Neural cell (in vitro differentiated cells): ENCODE data around the gene ENTREP1. TPM values are rescaled to one million over a fixed set of nuclear protein-coding genes. Genes with fewer than 3 reads are reported as not detected.

ENCODE experiments used
- H2AFZ ChIP-seq: fragments of 200-600, 300-800 bp; sonication (generic), shearing (Covaris generic); 2 replicates; pipeline ENCODE4 v1.6.0; 2014; ENCODE audit warnings: low read depth, mild to moderate bottlenecking, antibody characterized with exemption, low read length, moderate library complexity
- H3F3A ChIP-seq: fragments of 200-600 bp; shearing (Covaris generic); 2 replicates; pipeline ENCODE4 v1.6.1; 2016; ENCODE audit warnings: mild to moderate bottlenecking, moderate library complexity, mixed read lengths, antibody characterized with exemption, low read length; ENCODE audit not compliant: insufficient read depth, poor library complexity, severe bottlenecking
- H3K27ac ChIP-seq: fragments of 200-600, 300-800 bp; sonication (generic), shearing (Covaris generic); 2 replicates; pipeline ENCODE4 v1.5.1; 2014; ENCODE audit warnings: mild to moderate bottlenecking, low read length, moderate library complexity
- H3K27me3 ChIP-seq: fragments of 300-800, 200-600 bp; sonication (generic), shearing (Covaris generic); 2 replicates; pipeline ENCODE4 v1.6.0; 2014; ENCODE audit warnings: mild to moderate bottlenecking, low read depth, low read length, moderate library complexity; ENCODE audit not compliant: insufficient read depth
- H3K36me3 ChIP-seq: fragments of 300-800, 200-600 bp; sonication (generic), shearing (Covaris generic); 2 replicates; pipeline ENCODE4 v1.5.1; 2014; ENCODE audit warnings: mild to moderate bottlenecking, antibody characterized with exemption, low read length, moderate library complexity; ENCODE audit not compliant: insufficient read depth
- H3K4me2 ChIP-seq: fragments of 300-800, 200-600 bp; sonication (generic), shearing (Covaris generic); 2 replicates; pipeline ENCODE4 v1.6.0; 2014; ENCODE audit warnings: mild to moderate bottlenecking, low read length
- H3K4me3 ChIP-seq: fragments of 300-800, 200-600 bp; sonication (generic), shearing (Covaris generic); 2 replicates; pipeline ENCODE4 v1.5.1; 2014; ENCODE audit warnings: mild to moderate bottlenecking, low read length, moderate library complexity
- H3K79me2 ChIP-seq: fragments of 200-600 bp; shearing (Covaris generic); replicated peaks from 2 replicates; pipeline ENCODE4 v1.6.0; 2014; ENCODE audit warnings: mild to moderate bottlenecking, low read length, moderate library complexity; ENCODE audit not compliant: insufficient read depth
- H3K9ac ChIP-seq: fragments of 300-800, 200-600 bp; sonication (generic), shearing (Covaris generic); 2 replicates; pipeline ENCODE4 v1.6.1; 2016; ENCODE audit warnings: mild to moderate bottlenecking, low read length, mixed read lengths
- H3K9me2 ChIP-seq: fragments of 200-600 bp; shearing (Covaris generic); 2 replicates; pipeline ENCODE4 v1.6.1; 2016; ENCODE audit warnings: mild to moderate bottlenecking, low read length, mixed read lengths; ENCODE audit not compliant: insufficient read depth
- H3K9me3 ChIP-seq: fragments of 200-600, 300-800 bp; sonication (generic), shearing (Covaris generic); 2 replicates; pipeline ENCODE4 v1.6.1; 2016; ENCODE audit warnings: mild to moderate bottlenecking, mixed run types, low read length, moderate library complexity, mixed read lengths
- H4K20me1 ChIP-seq: fragments of 200-600 bp; shearing (Covaris generic); 2 replicates; pipeline ENCODE4 v1.6.1; 2016; ENCODE audit warnings: mild to moderate bottlenecking, mixed run types; ENCODE audit not compliant: insufficient read depth
- CTCF ChIP-seq: fragments of 450-650 bp; IDR thresholded peaks from 2 replicates; pipeline ENCODE4 v1.5.1; 2014; ENCODE audit warnings: antibody characterized with exemption, mild to moderate bottlenecking, moderate library complexity; ENCODE audit not compliant: poor library complexity, severe bottlenecking
- EP300 ChIP-seq: fragments of 450-650 bp; conservative IDR thresholded peaks from 2 replicates; pipeline ENCODE4 v1.6.1; 2014; ENCODE audit warnings: antibody characterized with exemption, mild to moderate bottlenecking, moderate library complexity; ENCODE audit not compliant: poor library complexity, severe bottlenecking
- EZH2 ChIP-seq: fragments of 200-600, 300-800 bp; shearing (Covaris generic), sonication (generic); IDR thresholded peaks from 2 replicates; pipeline ENCODE4 v1.6.1; 2014; ENCODE audit warnings: antibody characterized with exemption, low read length, borderline replicate concordance, mild to moderate bottlenecking; ENCODE audit not compliant: insufficient read depth, poor library complexity, severe bottlenecking
- MXI1 ChIP-seq: fragments of 450-650 bp; conservative IDR thresholded peaks from 2 replicates; pipeline ENCODE4 v1.6.1; 2014; ENCODE audit warnings: antibody characterized with exemption, mild to moderate bottlenecking; ENCODE audit not compliant: poor library complexity, severe bottlenecking
- POLR2AphosphoS5 ChIP-seq: IDR thresholded peaks from 2 replicates; pipeline ENCODE4 v1.6.1; 2012
- RAD21 ChIP-seq: fragments of 450-650 bp; conservative IDR thresholded peaks from 2 replicates; pipeline ENCODE4 v1.6.1; 2014; ENCODE audit warnings: antibody characterized with exemption, mild to moderate bottlenecking, moderate library complexity
- REST ChIP-seq: IDR thresholded peaks from 2 replicates; pipeline ENCODE4 v1.6.1; 2012; ENCODE audit warnings: borderline replicate concordance
- SMC3 ChIP-seq: fragments of 450-650 bp; conservative IDR thresholded peaks from 2 replicates; pipeline ENCODE4 v1.6.1; 2014; ENCODE audit warnings: antibody characterized with exemption, mild to moderate bottlenecking, moderate library complexity; ENCODE audit not compliant: poor library complexity
- TAF1 ChIP-seq: IDR thresholded peaks from 2 replicates; pipeline ENCODE4 v1.6.1; 2012; ENCODE audit warnings: low read depth
- polyA plus RNA-seq: library from polyadenylated mRNA; depleted of rRNA; stranded (reverse); fragments of >200 nt; gene quantifications from 2 replicates; pipeline ENCODE4 v1.2.3, GENCODE V29; 2014

The ENTREP1 gene
- polyA plus RNA-seq, 1 donor from 2014 or later: 2.0 TPM

- no peak overlapping the region for H2AFZ ChIP-seq
- H3K27me3 ChIP-seq: peaks cover 31% of the 10 kb centered on the region
- TF ChIP-seq CTCF: no peak
- H3K4me3 ChIP-seq: peak overlapping the region; percentile 91
- no peaks in the 10 kb centered on the region for H3K9me3 ChIP-seq
- no peaks in the 10 kb centered on the region for H3K79me2 ChIP-seq
- no peaks in the 10 kb centered on the region for H3K36me3 ChIP-seq
- no peaks in the 10 kb centered on the region for H3K9me2 ChIP-seq
- peak overlapping the region; percentile 41 for H3K9ac ChIP-seq
- no peaks in the 10 kb centered on the region for H4K20me1 ChIP-seq
- H3K4me2 ChIP-seq: peak overlapping the region; percentile 58
- no peaks in the 10 kb centered on the region for H3F3A ChIP-seq
- H3K27ac ChIP-seq: no peak overlapping the region
These were observed 596 bp downstream of the ENTREP1 start for GRCh38 chr9:69325409-69326212.

GRCh38 chr9:69326261-69326660, 1.2 kb downstream of the ENTREP1 start:
- H3K27me3 ChIP-seq: peaks cover 31% of the 10 kb centered on the region
- no peak overlapping the region for H3K4me2 ChIP-seq

More at GRCh38 chr9:69326261-69326660, 1.2 kb downstream of the ENTREP1 start:
- Histone ChIP-seq H3K27ac (no peak overlapping the region), H3K9me3 (no peaks in the 10 kb centered on the region), H3K36me3 (no peaks in the 10 kb centered on the region), H2AFZ (no peak overlapping the region), H3K9me2 (no peaks in the 10 kb centered on the region), H3K9ac (no peak overlapping the region), H3F3A (no peaks in the 10 kb centered on the region), H4K20me1 (no peaks in the 10 kb centered on the region), H3K79me2 (no peaks in the 10 kb centered on the region), H3K4me3 (peak overlapping the region; percentile 68)
- TF ChIP-seq EP300 (no peak), REST (no peak), TAF1 (no peak), MXI1 (no peak), EZH2 (no peak), CTCF (no peak), RAD21 (no peak), SMC3 (no peak), POLR2AphosphoS5 (no peak)
